CD14-positive monocyte (primary cell): ENCODE measurements around the gene PAFAH1B1. TPM values are rescaled to one million over a fixed set of nuclear protein-coding genes. Genes with fewer than 3 reads are reported as not detected.

Experiments used
- DNase-seq, 3 donors: peaks; one replicate each; pipeline ENCODE4 v3.0.0-alpha.2; 2011 to 2022
- H2AFZ ChIP-seq: 2 replicates; pipeline ENCODE4 v1.6.0; 2012; ENCODE audit warnings: mild to moderate bottlenecking, low read depth, low read length, inconsistent platforms; ENCODE audit not compliant: insufficient read depth, poor library complexity, severe bottlenecking
- H3K27ac ChIP-seq, 2 donors: 1 replicate in 1 of 2; 2 replicates in 1 of 2; pipeline ENCODE4 v1.5.1; 2012 to 2013; ENCODE audit warnings: low read length in 2 of 2, control low read depth in 1 of 2, inconsistent platforms in 1 of 2, low read depth in 1 of 2, mild to moderate bottlenecking in 1 of 2
- H3K27me3 ChIP-seq, 2 donors: one replicate each; pipeline versions ENCODE4 v1.6.0 to v1.6.1; 2011 to 2013; ENCODE audit warnings: low read length in 2 of 2; ENCODE audit not compliant: control insufficient read depth in 2 of 2, insufficient read depth in 2 of 2
- H3K36me3 ChIP-seq, 2 donors: replicated peaks in 1 of 2; 1 replicate in 1 of 2; 2 replicates in 1 of 2; pipeline versions ENCODE4 v1.5.1 to v1.6.1; 2012 to 2013; ENCODE audit warnings: low read length in 2 of 2, control low read depth in 1 of 2, inconsistent platforms in 1 of 2, mild to moderate bottlenecking in 1 of 2; ENCODE audit not compliant: insufficient read depth in 2 of 2, control insufficient read depth in 1 of 2
- H3K4me1 ChIP-seq, 2 donors: 1 replicate in 1 of 2; 2 replicates in 1 of 2; pipeline versions ENCODE4 v1.5.1 to v1.6.1; 2012 to 2013; ENCODE audit warnings: low read length in 2 of 2, control low read depth in 1 of 2, inconsistent platforms in 1 of 2, mild to moderate bottlenecking in 1 of 2, moderate library complexity in 1 of 2; ENCODE audit not compliant: insufficient read depth in 2 of 2, control insufficient read depth in 1 of 2
- H3K4me2 ChIP-seq: replicated peaks from 2 replicates; pipeline ENCODE3; 2012; ENCODE audit warnings: low read length, moderate library complexity, mild to moderate bottlenecking; ENCODE audit not compliant: poor library complexity, severe bottlenecking; ENCODE audit errors: extremely low read depth
- H3K4me3 ChIP-seq, 3 experiments: fragments of 200-600 bp in 1 of 3; sonication (generic) in 1 of 3; replicated peaks in 1 of 3; 1 replicate in 2 of 3; 2 replicates in 1 of 3; pipeline ENCODE4 v1.5.1; 2011 to 2013; ENCODE audit warnings: low read length in 3 of 3, mild to moderate bottlenecking in 3 of 3, control low read depth in 2 of 3, low read depth in 2 of 3, inconsistent platforms in 1 of 3, moderate library complexity in 1 of 3
- H3K79me2 ChIP-seq: 2 replicates; pipeline ENCODE4 v1.6.0; 2012; ENCODE audit warnings: mild to moderate bottlenecking, control low read depth, inconsistent platforms, low read length, moderate library complexity; ENCODE audit not compliant: insufficient read depth
- H3K9ac ChIP-seq: 2 replicates; pipeline ENCODE4 v1.6.0; 2017; ENCODE audit warnings: low read length, mild to moderate bottlenecking; ENCODE audit not compliant: insufficient read depth, poor library complexity, severe bottlenecking
- H3K9me3 ChIP-seq, 2 donors: replicated peaks in 1 of 2; 1 replicate in 1 of 2; 2 replicates in 1 of 2; pipeline versions ENCODE4 v1.5.1 to v1.6.1; 2012 to 2013; ENCODE audit warnings: low read length in 2 of 2, control low read depth in 1 of 2; ENCODE audit not compliant: control insufficient read depth in 1 of 2, insufficient read depth in 1 of 2
- H4K20me1 ChIP-seq: 2 replicates; pipeline ENCODE4 v1.6.0; 2012; ENCODE audit warnings: mild to moderate bottlenecking, low read length, control low read depth, moderate library complexity; ENCODE audit not compliant: insufficient read depth
- H3K27ac Mint-ChIP-seq, 7 donors: one replicate each; pipeline ENCODE4 v1.8.0; 2020; ENCODE audit warnings: mild to moderate bottlenecking in 7 of 7, mixed read lengths in 7 of 7, moderate library complexity in 6 of 7, inconsistent platforms in 2 of 7
- H3K27me3 Mint-ChIP-seq, 3 donors: one replicate each; pipeline ENCODE4 v1.8.0; 2021 to 2022; ENCODE audit warnings: low read depth in 3 of 3, mild to moderate bottlenecking in 3 of 3, mixed read lengths in 3 of 3, moderate library complexity in 3 of 3, inconsistent platforms in 1 of 3
- H3K36me3 Mint-ChIP-seq, 2 donors: one replicate each; pipeline ENCODE4 v1.8.0; 2020; ENCODE audit warnings: mixed read lengths in 2 of 2, inconsistent platforms in 1 of 2, mild to moderate bottlenecking in 1 of 2
- H3K4me1 Mint-ChIP-seq: one replicate; pipeline ENCODE4 v1.8.0; 2020; ENCODE audit warnings: mild to moderate bottlenecking, mixed read lengths
- H3K4me3 Mint-ChIP-seq, 2 donors: one replicate each; pipeline ENCODE4 v1.8.0; 2020; ENCODE audit warnings: mild to moderate bottlenecking in 2 of 2, mixed read lengths in 2 of 2, moderate library complexity in 1 of 2
- H3K9me3 Mint-ChIP-seq, 7 donors: one replicate each; pipeline ENCODE4 v1.8.0; 2020 to 2022; ENCODE audit warnings: mixed read lengths in 7 of 7, mild to moderate bottlenecking in 6 of 7, moderate library complexity in 6 of 7, inconsistent platforms in 2 of 7
- CTCF ChIP-seq: fragments of 200-600 bp; IDR thresholded peaks from one replicate; pipeline ENCODE4 v1.8.0; 2022; ENCODE audit warnings: antibody characterized with exemption, mild to moderate bottlenecking
- WGBS: methylation state at CpG from one replicate; pipeline ENCODE4 v1.1.5; 2013; ENCODE audit warnings: missing lambda C conversion rate; ENCODE audit not compliant: insufficient coverage; 5-methylcytosine and 5-hydroxymethylcytosine counted together
- intact Hi-C, 2 donors: fragments of 100-400 bp; cut with micrococcal nuclease; formaldehyde crosslinking; loops; one replicate each; pipeline versions ENCODE4 v1.15.0 to v1.15.1; 2023
- polyA plus RNA-seq, 3 donors: library from polyadenylated mRNA; depleted of rRNA in 1 of 3; unstranded in 2 of 3; stranded (reverse) in 1 of 3; fragments of 300-500 nt in 2 of 3; fragments of >200 nt in 1 of 3; fragmentation: Illumina TruSeq in 2 of 3; gene quantifications; 1 replicate in 2 of 3; 2 replicates in 1 of 3; pipeline ENCODE4 v1.2.3, GENCODE V29; 2012 to 2021

The PAFAH1B1 gene
- polyA plus RNA-seq, 3 donors = 9.1 to 51.8 (median 17.1) TPM

GRCh38 chr17:2701161-2701995 is 107.9 kb downstream of the PAFAH1B1 start:
- no peak for DNase-seq
- Histone ChIP-seq H3K27ac (no peak overlapping the region), H4K20me1 (peaks cover 23% of the 10 kb centered on the region), H3K9me3 (no peaks in the 10 kb centered on the region), H3K36me3 (peaks cover 70 to 80% of the 10 kb centered on the region in 2 donors), H3K9ac (no peak overlapping the region), H2AFZ (no peak overlapping the region), H3K4me2 (no peak overlapping the region), H3K4me1 (no peaks in the 10 kb centered on the region), H3K79me2 (peaks cover 18% of the 10 kb centered on the region), H3K27me3 (no peaks in the 10 kb centered on the region), H3K4me3 (no peak overlapping the region)
- intact Hi-C loops = no loop called here
- H3K27me3 Mint-ChIP-seq = no peaks in the 10 kb centered on the region
- peaks cover 56 to 78% of the 10 kb centered on the region in 2 donors for H3K36me3 Mint-ChIP-seq
- H3K27ac Mint-ChIP-seq = no peak overlapping the region
- WGBS = 98% methylated on average over 40 of the region's 41 CpGs
- H3K9me3 Mint-ChIP-seq = no peaks in the 10 kb centered on the region
- TF ChIP-seq CTCF = no peak
- H3K4me1 Mint-ChIP-seq = no peaks in the 10 kb centered on the region
- H3K4me3 Mint-ChIP-seq = no peak overlapping the region

GRCh38 chr17:2701996-2702741 is 108.7 kb downstream of the PAFAH1B1 start:
- Histone ChIP-seq H3K4me2 (no peak overlapping the region), H3K36me3 (peaks cover 63 to 73% of the 10 kb centered on the region in 2 donors), H3K27ac (no peak overlapping the region), H4K20me1 (peaks cover 31% of the 10 kb centered on the region), H2AFZ (no peak overlapping the region), H3K79me2 (peaks cover 26% of the 10 kb centered on the region), H3K4me1 (no peaks in the 10 kb centered on the region), H3K27me3 (no peaks in the 10 kb centered on the region), H3K9me3 (no peaks in the 10 kb centered on the region), H3K4me3 (no peak overlapping the region), H3K9ac (no peak overlapping the region)
- no peak for DNase-seq
- peaks cover 1% of the 10 kb centered on the region for H3K4me1 Mint-ChIP-seq
- no peaks in the 10 kb centered on the region for H3K27me3 Mint-ChIP-seq
- peaks cover 52 to 70% of the 10 kb centered on the region in 2 donors for H3K36me3 Mint-ChIP-seq
- intact Hi-C loops = no loop called here
- 96% methylated on average over 16 of the region's 22 CpGs for WGBS
- H3K9me3 Mint-ChIP-seq = no peaks in the 10 kb centered on the region
- TF ChIP-seq CTCF = no peak
- H3K4me3 Mint-ChIP-seq = no peak overlapping the region
- peak overlapping the region in 1 of 7 donors; percentile 35 for H3K27ac Mint-ChIP-seq
